GM18861 (cell line): ENCODE data around the gene CHURC1.

Experiments used
- ATAC-seq: cut with Tn5 transposase; IDR thresholded peaks from one replicate; pipeline ENCODE4 v1.9.1; 2021; ENCODE audit not compliant: unreplicated experiment

The CHURC1 gene

DNA sequence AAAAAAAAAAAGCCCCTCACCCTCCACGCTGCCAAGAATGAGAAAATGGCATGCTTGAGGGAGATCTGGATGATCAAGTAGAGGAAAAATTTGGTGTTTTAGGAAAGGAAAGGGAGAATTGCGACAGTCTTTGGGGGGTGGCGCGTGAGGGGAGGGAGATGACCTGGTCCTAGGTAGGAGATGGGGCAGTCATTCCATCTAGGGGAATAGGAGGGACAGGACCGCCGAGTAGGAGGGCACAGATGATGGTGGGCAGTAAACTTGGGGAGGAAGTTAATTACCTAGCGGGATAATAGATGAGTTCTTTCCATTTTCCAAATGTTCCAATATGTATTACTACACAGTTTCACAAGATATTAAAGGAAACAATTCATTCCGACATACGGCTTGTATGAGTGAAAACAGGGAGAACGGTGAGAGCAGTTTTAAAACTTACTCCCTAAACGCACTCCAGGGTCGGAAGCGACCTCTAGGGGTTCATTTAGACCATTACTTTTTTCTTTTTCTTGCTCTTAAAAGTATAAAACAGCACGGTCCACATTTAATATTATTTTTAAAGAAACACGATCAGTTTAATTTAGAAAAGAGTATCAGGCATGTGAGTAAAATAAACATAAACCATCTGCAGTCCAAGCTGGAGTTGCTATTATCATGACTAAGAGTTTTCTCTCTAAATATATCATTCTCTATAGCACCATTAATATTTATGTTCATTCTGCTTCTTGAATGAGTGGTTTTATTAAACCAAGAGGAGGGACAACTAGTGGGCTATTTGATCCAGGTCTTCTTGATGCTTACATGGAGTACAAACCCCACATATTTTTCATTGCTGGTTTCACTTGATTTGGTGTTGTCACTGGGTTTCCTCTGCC lies 69.4 kb downstream of the CHURC1 start:
- no peak for ATAC-seq
